Measurements from ENCODE around the gene GIGYF2. TPM values are rescaled to one million over a fixed set of nuclear protein-coding genes. Genes with fewer than 3 reads are reported as not detected.

GIGYF2 gene
- polyA plus RNA-seq, 1 of the 3 experiments (the other 2 are of a cell fraction) = 12.8 TPM

GRCh38 chr2:232886632-232887031, 189.5 kb downstream of the GIGYF2 start:
- no peak overlapping the region for H3K27ac ChIP-seq (ENCODE audit: low read depth in 2 of 2, low read length in 1 of 2)
- H3K27me3 ChIP-seq (ENCODE audit: insufficient read depth) = no peaks in the 10 kb centered on the region
- DNase-seq = peak; percentile 14
- POLR2A ChIA-PET = no interaction called here
- 79% methylated on average over 6 of the region's 7 CpGs for WGBS (ENCODE audit: low lambda C conversion rate)
- CTCF ChIA-PET = interaction anchor here (1.0 to 1.4 kb wide), 2 partner anchors 8 to 41 kb away, joined by 3 to 4 read pairs; no protein-coding TSS in a partner anchor
- no peaks in the 10 kb centered on the region for H3K36me3 ChIP-seq (replicated peaks in 1 of 2; ENCODE audit: control insufficient read depth in 1 of 2, insufficient read depth in 2 of 2, low read length in 1 of 2)
- H3K4me1 ChIP-seq (ENCODE audit: control insufficient read depth in 1 of 2, insufficient read depth in 2 of 2, low read depth in 1 of 2, low read length in 1 of 2) = no peaks in the 10 kb centered on the region; a peak in 1 of 4 replicates
- H4K20me1 ChIP-seq (ENCODE audit: insufficient read depth) = no peaks in the 10 kb centered on the region
- no peaks in the 10 kb centered on the region for H3K9me2 ChIP-seq
- no peaks in the 10 kb centered on the region for H3F3A ChIP-seq (replicated peaks; ENCODE audit: insufficient read depth)
- no peak overlapping the region for H3K4me3 ChIP-seq (ENCODE audit: low read depth in 2 of 2, low read length in 1 of 2)
- H3K4me2 ChIP-seq = no peak overlapping the region
- H2AFZ ChIP-seq (ENCODE audit: low read depth) = no peak overlapping the region
- no peak overlapping the region for H3K9ac ChIP-seq
- TF ChIP-seq TAF1 (IDR thresholded peaks at IDR 0.05; ENCODE audit: borderline replicate concordance, low read depth, low read length) (no peak), FOSL2 (IDR thresholded peaks at IDR 0.05; ENCODE audit: borderline replicate concordance, low read depth) (no peak), POLR2AphosphoS5 (IDR thresholded peaks at IDR 0.05; ENCODE audit: low read depth, low read length) (no peak), MEF2A (IDR thresholded peaks at IDR 0.05; ENCODE audit: borderline replicate concordance, low read depth) (no peak), YY1 (IDR thresholded peaks at IDR 0.05; ENCODE audit: low read depth) (no peak), FOXM1 (IDR thresholded peaks at IDR 0.05; ENCODE audit: low read depth) (no peak), CHD2 (IDR thresholded peaks at IDR 0.05; ENCODE audit: low read length, partially characterized antibody) (no peak), RAD21 (IDR thresholded peaks at IDR 0.05; ENCODE audit: low read length) (no peak), JUND (IDR thresholded peaks at IDR 0.05) (no peak), EZH2phosphoT487 (IDR thresholded peaks at IDR 0.05; ENCODE audit: borderline replicate concordance, low read depth) (no peak), MXI1 (IDR thresholded peaks at IDR 0.05; ENCODE audit: low read depth, low read length) (no peak), SMC3 (IDR thresholded peaks at IDR 0.05; ENCODE audit: low read depth, low read length) (no peak), USF2 (IDR thresholded peaks at IDR 0.05; ENCODE audit: borderline replicate concordance, low read depth, low read length) (no peak), RXRA (IDR thresholded peaks at IDR 0.05; ENCODE audit: borderline replicate concordance, low read depth) (no peak), TEAD4 (IDR thresholded peaks at IDR 0.05; ENCODE audit: borderline replicate concordance, insufficient read depth) (no peak)
- TF ChIP-seq, protein P1, sequence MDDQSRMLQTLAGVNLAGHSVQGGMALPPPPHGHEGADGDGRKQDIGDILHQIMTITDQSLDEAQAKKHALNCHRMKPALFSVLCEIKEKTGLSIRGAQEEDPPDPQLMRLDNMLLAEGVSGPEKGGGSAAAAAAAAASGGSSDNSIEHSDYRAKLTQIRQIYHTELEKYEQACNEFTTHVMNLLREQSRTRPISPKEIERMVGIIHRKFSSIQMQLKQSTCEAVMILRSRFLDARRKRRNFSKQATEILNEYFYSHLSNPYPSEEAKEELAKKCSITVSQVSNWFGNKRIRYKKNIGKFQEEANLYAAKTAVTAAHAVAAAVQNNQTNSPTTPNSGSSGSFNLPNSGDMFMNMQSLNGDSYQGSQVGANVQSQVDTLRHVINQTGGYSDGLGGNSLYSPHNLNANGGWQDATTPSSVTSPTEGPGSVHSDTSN (IDR thresholded peaks at IDR 0.05) = no peak
- TF ChIP-seq, protein P2, sequence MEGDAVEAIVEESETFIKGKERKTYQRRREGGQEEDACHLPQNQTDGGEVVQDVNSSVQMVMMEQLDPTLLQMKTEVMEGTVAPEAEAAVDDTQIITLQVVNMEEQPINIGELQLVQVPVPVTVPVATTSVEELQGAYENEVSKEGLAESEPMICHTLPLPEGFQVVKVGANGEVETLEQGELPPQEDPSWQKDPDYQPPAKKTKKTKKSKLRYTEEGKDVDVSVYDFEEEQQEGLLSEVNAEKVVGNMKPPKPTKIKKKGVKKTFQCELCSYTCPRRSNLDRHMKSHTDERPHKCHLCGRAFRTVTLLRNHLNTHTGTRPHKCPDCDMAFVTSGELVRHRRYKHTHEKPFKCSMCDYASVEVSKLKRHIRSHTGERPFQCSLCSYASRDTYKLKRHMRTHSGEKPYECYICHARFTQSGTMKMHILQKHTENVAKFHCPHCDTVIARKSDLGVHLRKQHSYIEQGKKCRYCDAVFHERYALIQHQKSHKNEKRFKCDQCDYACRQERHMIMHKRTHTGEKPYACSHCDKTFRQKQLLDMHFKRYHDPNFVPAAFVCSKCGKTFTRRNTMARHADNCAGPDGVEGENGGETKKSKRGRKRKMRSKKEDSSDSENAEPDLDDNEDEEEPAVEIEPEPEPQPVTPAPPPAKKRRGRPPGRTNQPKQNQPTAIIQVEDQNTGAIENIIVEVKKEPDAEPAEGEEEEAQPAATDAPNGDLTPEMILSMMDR (IDR thresholded peaks at IDR 0.05) = no peak
- no peaks in the 10 kb centered on the region for H3K9me3 ChIP-seq
- H3K79me2 ChIP-seq (ENCODE audit: insufficient read depth) = no peaks in the 10 kb centered on the region
